ENCODE measurements around the gene PCK2.

DNA sequence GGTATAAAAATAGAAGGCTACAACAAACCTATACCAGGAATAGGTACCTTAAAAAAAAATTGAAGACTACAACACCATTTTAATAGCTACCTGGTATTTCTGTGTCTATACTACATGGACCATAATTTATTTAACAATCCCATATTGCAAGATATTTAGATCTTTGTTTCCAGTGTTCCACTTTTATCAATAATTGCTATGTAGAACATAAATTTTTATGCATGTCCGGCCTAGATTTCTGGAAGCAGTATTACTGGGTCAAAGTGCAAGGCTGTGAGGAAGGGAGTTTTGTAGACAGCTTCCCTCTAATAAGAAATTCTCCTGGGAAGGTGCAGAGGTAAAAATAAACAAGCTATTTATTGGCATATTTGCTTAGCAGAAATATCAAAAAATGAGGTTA lies 16.4 kb downstream of the PCK2 start:
- TF ChIP-seq, protein P1, sequence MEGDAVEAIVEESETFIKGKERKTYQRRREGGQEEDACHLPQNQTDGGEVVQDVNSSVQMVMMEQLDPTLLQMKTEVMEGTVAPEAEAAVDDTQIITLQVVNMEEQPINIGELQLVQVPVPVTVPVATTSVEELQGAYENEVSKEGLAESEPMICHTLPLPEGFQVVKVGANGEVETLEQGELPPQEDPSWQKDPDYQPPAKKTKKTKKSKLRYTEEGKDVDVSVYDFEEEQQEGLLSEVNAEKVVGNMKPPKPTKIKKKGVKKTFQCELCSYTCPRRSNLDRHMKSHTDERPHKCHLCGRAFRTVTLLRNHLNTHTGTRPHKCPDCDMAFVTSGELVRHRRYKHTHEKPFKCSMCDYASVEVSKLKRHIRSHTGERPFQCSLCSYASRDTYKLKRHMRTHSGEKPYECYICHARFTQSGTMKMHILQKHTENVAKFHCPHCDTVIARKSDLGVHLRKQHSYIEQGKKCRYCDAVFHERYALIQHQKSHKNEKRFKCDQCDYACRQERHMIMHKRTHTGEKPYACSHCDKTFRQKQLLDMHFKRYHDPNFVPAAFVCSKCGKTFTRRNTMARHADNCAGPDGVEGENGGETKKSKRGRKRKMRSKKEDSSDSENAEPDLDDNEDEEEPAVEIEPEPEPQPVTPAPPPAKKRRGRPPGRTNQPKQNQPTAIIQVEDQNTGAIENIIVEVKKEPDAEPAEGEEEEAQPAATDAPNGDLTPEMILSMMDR (IDR thresholded peaks at IDR 0.05; ENCODE audit: low read depth, low read length, missing input control), result no peak
- no peak for TF ChIP-seq GABPA (IDR thresholded peaks at IDR 0.05 in 1 of 2, conservative IDR thresholded peaks at IDR 0.05 in 1 of 2)
- TF ChIP-seq JUND (IDR thresholded peaks at IDR 0.05), result no peak
- TF ChIP-seq, protein P2, sequence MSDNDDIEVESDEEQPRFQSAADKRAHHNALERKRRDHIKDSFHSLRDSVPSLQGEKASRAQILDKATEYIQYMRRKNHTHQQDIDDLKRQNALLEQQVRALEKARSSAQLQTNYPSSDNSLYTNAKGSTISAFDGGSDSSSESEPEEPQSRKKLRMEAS (IDR thresholded peaks at IDR 0.05), result no peak
- no peak for TF ChIP-seq RXRA (IDR thresholded peaks at IDR 0.05)

Data from liver (tissue), 3 donors.